Activated T-helper 1 cell treated with anti-CD3 and anti-CD28 coated beads, Interleukin-12 subunit alpha, Interleukin-12 subunit beta, Interleukin-2, Interleukin-4 antibody, amounts not matched to agents 30 ng/mL and 10 ng/mL and 1 ng/mL, durations not matched to agents 14 hours and 24 hours and 36 hours (primary cell): Measurements from ENCODE around the gene SUV39H2. TPM values are rescaled to one million over a fixed set of nuclear protein-coding genes. Genes with fewer than 3 reads are reported as not detected.

Source experiments
- DNase-seq: peaks from one replicate; pipeline ENCODE4 v3.0.0; 2021; ENCODE audit warnings: low spot score
- H3K27ac Mint-ChIP-seq: one replicate; pipeline ENCODE4 v1.8.0; 2021; ENCODE audit warnings: mild to moderate bottlenecking, mixed read lengths
- H3K27me3 Mint-ChIP-seq: one replicate; pipeline ENCODE4 v1.8.0; 2022; ENCODE audit warnings: mild to moderate bottlenecking, moderate library complexity, mixed read lengths; ENCODE audit not compliant: insufficient read depth
- H3K36me3 Mint-ChIP-seq: one replicate; pipeline ENCODE4 v1.8.0; 2021; ENCODE audit warnings: low read depth, mixed read lengths
- H3K4me1 Mint-ChIP-seq: one replicate; pipeline ENCODE4 v1.8.0; 2021; ENCODE audit warnings: low read depth, mixed read lengths
- H3K4me3 Mint-ChIP-seq: one replicate; pipeline ENCODE4 v1.8.0; 2021; ENCODE audit warnings: mild to moderate bottlenecking, moderate library complexity, mixed read lengths
- H3K9me3 Mint-ChIP-seq: one replicate; pipeline ENCODE4 v1.8.0; 2021; ENCODE audit warnings: mixed read lengths
- intact Hi-C: fragments of 100-400 bp; cut with micrococcal nuclease; formaldehyde crosslinking; loops from one replicate; pipeline ENCODE4 v1.15.1; 2024
- total RNA-seq: library from RNA; stranded (reverse); gene quantifications from 2 replicates; pipeline ENCODE4 v1.2.3, GENCODE V29; 2022

SUV39H2 gene
- total RNA-seq, 1 donor from 2014 or later: 43.3 TPM

DNA sequence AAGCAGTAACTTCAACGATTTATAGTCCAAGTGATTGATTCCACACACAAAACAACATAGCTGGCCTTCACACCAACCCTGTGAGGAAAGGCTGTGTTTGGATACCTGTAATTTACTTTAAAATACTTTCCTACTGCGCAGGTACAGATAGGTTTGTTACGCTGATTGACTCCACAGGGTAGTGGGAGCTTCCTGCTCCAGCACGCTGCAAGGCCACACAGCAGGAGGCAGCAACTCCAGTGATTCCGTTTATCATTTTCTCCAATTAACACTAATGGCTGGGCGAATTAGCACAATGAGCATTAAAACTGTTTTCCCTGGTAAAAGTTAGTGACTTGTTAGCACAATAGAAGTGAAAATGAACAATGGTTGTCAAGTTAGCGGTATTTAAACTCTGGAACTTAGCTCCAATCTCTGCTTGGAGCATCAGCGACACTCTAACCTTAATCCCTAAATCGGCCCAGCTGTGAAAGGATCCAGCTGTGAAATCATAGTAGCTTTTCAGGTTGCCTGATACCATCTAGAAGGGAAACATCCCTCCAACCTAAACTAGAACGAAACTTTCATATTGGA lies 74.3 kb downstream of the SUV39H2 start:
- Mint-ChIP-seq H3K27ac (peak overlapping the region; percentile 95), H3K9me3 (no peaks in the 10 kb centered on the region), H3K36me3 (peaks cover 24% of the 10 kb centered on the region), H3K4me1 (peaks cover 55% of the 10 kb centered on the region), H3K4me3 (peak overlapping the region; percentile 94), H3K27me3 (no peaks in the 10 kb centered on the region)
- no peak for DNase-seq
- intact Hi-C loops: loop anchor here (5.0 to 10.0 kb wide), 3 partner anchors 306 to 1608 kb away; partner anchors contain the start of gene SEPHS1

DNA sequence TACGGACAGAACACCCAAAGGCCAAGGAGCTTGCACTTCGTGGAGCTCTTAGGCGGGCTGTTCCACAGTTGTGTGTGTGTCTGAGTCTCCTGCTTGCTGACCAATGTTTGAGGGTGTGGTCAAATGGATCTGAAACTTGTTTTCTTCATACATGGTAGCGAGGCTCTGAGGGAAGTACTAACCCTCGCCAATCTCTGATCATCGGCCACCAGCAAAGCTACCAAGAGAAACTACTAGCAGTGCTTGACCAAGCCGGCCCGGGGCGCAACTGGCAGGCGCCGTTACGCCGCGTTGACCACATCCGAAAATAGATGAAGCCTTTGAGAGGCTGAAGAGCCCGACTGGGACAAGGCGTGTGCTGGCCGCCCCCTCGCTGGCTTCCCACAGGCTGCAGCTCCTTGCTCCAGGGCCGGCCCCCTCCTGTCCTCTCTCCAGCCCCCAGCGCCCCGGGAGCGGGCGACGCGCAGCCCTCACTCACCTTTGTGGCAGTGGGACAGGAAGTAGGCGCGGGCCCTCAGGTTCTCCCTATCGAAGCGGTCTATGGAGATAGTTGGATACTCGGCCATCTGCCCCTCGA lies 74.8 kb downstream of the SUV39H2 start:
- Mint-ChIP-seq H3K9me3 (no peaks in the 10 kb centered on the region), H3K4me1 (peaks cover 58% of the 10 kb centered on the region), H3K4me3 (peak overlapping the region; percentile 94), H3K27me3 (no peaks in the 10 kb centered on the region), H3K27ac (peak overlapping the region; percentile 95), H3K36me3 (peaks cover 18% of the 10 kb centered on the region)
- DNase-seq: peak; percentile 9
- intact Hi-C loops: loop anchor here (5.0 to 10.0 kb wide), 3 partner anchors 306 to 1609 kb away; partner anchors contain the start of gene SEPHS1

Other genes with a start within 250 kb of the SUV39H2 start
- gene FAM107B, start 104.0 kb upstream of the SUV39H2 start, total RNA-seq: 156 and 167 TPM in 2 replicates
- 0.47 and 0.93 TPM in 2 replicates for gene CDNF, start 40.8 kb upstream of the SUV39H2 start, total RNA-seq
- 36.6 and 38.0 TPM in 2 replicates for gene HSPA14, start 40.6 kb upstream of the SUV39H2 start, total RNA-seq
- 26.7 and 29.6 TPM in 2 replicates for gene MSANTD7, start 40.6 kb upstream of the SUV39H2 start, total RNA-seq
- gene DCLRE1C, start 75.2 kb downstream of the SUV39H2 start, total RNA-seq: 15.5 and 20.9 TPM in 2 replicates
- 0.44 TPM in 1 of 2 replicates, not detected in the other for gene MEIG1, start 80.5 kb downstream of the SUV39H2 start, total RNA-seq
- gene OLAH, start 165.1 kb downstream of the SUV39H2 start, total RNA-seq: 0.44 and 0.88 TPM in 2 replicates
- gene ACBD7, start 209.9 kb downstream of the SUV39H2 start, total RNA-seq: 2.3 and 2.7 TPM in 2 replicates
- gene RPP38, start 218.5 kb downstream of the SUV39H2 start, total RNA-seq: 19.6 and 24.8 TPM in 2 replicates